TTC549 (cell line): ENCODE data around the gene PIP4K2A.

ENCODE experiments used
- FAIRE-seq: peaks from 2 replicates; lab custom pipeline; 2012; peaks lifted over from hg19 to GRCh38; lab: Jason Lieb, UNC

The PIP4K2A gene

DNA sequence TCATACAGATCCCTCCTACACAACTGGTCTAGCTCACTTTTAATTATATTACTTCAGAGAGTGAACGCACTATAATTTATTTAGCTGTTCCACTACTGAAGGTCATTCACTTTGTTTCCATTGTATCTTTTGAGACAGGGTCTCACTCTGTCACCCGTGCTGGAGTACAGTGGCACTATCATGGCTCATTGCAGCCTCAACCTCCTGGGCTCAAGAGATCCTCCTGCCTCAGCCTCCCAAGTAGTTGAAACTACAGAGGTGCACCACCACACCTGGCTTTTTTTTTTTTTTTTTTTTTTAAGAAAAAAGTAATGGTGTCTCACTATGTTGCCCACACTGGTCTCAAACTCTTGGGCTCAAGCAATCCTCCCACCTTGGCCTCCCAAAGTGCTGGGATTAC is 49.0 kb downstream of the PIP4K2A start:
- FAIRE-seq = no peak

GRCh38 chr10:22662733-22663330 is 51.5 kb downstream of the PIP4K2A start:
- no peak for FAIRE-seq

- no peak for FAIRE-seq
Measured at GRCh38 chr10:22659866-22660265, 54.5 kb downstream of the PIP4K2A start.

DNA sequence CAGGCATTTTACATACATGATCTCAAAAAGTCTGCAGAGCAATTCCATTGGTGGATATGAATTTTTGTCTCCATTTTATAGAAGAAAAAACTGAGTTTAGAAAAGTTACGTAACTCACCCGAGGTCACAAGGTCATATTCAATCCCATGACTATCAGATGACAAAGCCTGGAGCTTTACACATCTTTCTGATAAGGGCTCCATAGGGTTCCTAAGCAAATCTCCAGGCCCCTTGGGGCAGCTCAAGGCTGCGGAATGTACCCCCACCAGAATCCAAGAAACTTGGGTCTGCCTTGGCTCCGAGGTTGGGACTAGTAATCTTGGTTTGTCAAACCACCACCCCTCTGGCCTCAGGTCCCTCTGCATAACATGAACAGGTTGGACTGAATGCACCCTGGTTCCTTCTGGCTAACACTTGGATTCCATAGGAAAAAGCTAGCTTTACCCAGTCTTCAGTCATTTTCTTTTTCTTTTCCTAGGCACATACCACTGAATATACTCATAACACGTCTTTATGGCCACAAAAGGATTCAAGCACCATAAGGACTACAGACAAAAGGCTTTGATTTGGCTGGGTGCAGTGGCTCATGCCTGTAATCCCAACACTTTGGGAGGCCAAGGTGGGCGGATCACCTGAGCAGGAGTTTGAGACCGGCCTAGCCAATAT is 55.5 kb downstream of the PIP4K2A start:
- no peak for FAIRE-seq

DNA sequence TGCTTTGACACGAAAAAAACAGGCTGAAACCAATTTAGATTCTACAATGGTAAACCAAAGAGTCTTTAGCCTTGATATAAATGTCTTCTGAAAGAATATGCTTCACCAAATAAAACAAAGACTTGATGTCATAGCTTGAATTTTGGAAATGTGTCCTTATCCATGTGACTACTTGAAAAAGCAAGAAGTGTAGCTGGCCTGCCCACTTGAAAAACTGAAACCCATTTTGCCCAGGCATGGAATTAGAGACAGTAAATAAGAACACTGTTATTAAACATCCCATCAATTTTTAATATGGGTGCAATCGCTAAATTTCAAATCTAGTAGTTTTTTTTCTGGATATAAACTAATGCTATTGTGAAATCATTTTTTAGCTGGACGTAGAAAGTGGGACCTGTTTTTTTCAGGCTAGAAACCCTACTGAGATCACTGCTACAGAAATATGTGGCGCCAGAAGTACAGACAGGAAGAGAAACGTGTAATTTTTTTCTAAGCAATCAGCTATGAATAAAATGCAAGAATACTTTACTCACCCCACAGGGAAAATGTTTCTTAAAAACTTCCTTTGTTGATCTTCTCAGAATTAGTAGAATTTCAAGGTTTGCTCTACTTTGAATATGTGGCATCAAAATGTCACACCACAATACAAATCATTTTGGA is 56.7 kb downstream of the PIP4K2A start:
- no peak for FAIRE-seq

- FAIRE-seq = no peak
Measured at GRCh38 chr10:22657024-22657423, 57.4 kb downstream of the PIP4K2A start.

GRCh38 chr10:22656036-22656435 is 58.3 kb downstream of the PIP4K2A start:
- no peak for FAIRE-seq

DNA sequence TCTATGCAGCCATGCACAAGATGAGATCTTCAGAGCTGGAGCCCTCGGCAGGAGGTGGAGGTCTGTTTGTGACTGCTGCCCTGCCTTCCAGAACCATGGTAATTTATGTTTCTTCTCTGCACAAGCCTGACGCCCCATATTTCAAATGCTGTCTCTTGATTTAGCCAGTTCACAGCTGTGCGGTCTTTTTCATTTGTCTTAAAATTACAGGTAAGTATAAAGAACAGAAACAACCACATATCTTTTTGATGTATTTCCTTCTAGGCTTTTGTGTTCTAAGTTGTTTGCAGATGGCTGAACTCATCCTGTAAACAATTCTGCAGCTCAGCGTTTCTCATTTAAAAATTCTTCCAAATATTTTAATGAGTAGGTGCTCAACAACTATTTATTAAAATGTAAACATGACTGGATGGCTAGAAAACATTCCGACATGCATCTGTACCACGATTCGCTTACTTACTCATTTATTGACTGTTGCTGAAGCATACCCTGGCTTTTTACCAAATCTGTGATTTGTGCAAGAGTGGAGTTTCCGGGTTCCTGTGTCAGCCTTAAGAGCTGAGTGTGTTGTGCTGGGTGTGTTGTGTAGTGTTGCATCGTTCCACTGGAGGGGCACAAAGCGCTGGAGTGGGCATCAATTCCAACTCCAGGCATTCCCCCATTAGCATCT is 58.9 kb downstream of the PIP4K2A start:
- FAIRE-seq = no peak

GRCh38 chr10:22652988-22653481 is 61.3 kb downstream of the PIP4K2A start:
- no peak for FAIRE-seq

DNA sequence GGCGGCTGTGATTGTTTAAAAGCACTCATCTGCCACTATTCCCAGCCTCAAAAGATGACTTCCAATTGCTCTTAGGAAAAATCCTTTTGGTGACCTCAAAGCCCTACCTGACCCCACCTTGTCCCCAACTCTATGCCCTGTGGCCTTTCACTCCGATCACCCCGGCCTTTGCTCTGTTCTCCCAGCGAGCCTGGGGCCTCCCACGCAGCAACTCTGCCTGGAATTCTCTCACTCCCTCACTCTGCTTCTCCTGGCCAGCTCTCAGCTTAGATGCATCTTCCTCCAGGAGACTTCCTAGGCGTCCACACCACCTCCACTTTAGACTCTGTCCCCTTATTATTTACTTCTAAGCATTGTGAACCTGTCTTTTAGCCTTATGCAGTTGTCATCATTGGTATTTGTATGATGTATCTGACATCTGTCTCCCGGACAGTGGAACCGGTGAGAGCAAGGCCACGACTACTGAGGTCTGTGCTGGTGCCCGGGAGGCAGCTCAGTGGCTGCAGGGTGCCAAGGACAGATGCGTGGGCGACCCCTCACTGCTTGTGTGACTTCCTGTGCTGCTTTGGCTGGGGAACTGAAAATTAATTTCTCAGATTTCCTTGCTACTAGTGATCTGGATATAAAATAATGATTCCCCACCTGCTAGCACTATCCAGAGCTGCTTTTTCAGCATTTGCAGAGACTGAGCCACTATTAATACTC is 63.0 kb downstream of the PIP4K2A start:
- FAIRE-seq = no peak

GRCh38 chr10:22649994-22650393 is 64.4 kb downstream of the PIP4K2A start:
- no peak for FAIRE-seq

DNA sequence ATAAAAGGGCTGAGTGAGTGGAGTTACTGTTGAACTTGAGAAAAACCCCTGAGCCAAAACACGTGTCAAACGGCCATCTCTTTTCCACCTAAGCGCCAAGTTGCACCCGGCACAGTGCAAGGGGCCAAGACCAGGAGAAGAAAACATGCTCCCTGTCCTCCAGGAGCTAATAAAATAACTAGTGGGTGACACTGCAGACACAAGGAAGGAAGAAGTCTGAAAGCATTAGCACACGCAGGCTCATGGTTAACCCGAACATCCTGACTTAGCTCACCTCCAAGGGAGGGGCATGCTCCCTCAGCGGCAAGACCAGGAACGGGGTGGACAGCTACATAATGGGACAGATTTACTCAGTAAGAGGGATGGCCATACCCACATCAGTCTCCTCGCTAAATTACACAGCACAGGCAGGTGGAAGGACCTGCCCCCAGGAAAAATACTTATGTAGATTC is 65.0 kb downstream of the PIP4K2A start:
- no peak for FAIRE-seq

DNA sequence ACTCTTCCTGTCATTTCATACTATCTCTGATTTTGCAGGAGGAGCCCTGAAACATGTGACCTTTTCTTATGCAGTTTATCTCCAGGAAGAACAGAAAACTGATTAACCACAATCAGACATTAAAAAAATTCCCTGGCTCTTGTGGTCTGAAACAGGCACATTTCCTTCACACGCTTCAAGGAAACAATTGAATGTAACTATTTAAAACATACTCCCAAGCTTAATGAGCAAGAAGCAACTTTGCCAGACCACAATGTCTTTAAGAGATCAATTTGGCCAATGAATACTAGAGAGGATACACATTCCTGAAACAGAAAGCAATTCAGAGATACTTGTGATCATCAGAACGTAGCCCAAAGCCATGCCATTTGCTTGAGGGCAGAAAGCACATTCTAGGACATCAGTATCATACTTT is 65.8 kb downstream of the PIP4K2A start:
- FAIRE-seq = no peak

- no peak for FAIRE-seq
Measured at GRCh38 chr10:22647244-22647643, 67.1 kb downstream of the PIP4K2A start.

GRCh38 chr10:22646388-22646853 is 68.0 kb downstream of the PIP4K2A start:
- FAIRE-seq = no peak

DNA sequence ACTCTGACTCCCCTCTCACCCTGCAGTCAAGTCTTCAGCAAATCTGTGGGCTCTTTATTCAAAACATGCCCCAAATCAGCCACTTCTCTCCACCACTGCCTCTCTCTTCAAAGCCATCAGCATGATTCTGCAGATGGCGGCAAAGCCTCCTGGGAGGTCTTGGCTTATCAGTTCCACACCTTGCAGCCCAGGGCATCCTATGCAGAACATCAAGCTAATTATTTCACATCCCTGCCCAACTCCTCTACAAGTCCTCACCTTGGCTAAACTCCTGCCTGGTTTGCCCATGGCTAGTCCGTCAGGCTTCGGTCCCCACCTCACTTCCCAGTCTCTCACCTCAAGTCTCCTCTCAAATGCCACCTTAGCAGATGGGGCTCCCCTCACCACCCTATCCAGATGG is 70.2 kb downstream of the PIP4K2A start:
- FAIRE-seq = no peak

DNA sequence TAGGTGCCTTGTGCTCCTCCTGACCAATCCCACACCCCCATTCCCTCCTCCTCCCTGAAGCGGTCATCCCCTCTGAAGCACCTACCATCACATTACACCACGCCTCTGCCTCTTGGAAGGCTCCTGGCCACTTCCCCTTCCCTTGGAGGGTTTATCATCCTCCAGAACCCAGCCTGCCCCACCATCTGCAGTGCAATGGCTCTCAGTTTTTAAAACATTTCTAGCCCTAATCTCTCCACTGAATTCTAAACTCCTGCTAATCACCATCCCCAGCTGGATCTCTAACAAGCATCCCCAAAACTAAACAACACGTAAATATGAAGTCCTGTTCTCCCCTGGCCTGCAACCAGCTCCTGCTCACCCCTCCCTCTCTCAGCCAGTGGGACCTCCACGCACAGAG is 70.6 kb downstream of the PIP4K2A start:
- FAIRE-seq = no peak

- no peak for FAIRE-seq
Measured at GRCh38 chr10:22643116-22643515, 71.3 kb downstream of the PIP4K2A start.

- no peak for FAIRE-seq
Measured at GRCh38 chr10:22641743-22642142, 72.6 kb downstream of the PIP4K2A start.

GRCh38 chr10:22640359-22640758 is 74.0 kb downstream of the PIP4K2A start:
- FAIRE-seq = no peak

- no peak for FAIRE-seq
Measured at GRCh38 chr10:22638863-22639262, 75.5 kb downstream of the PIP4K2A start.

DNA sequence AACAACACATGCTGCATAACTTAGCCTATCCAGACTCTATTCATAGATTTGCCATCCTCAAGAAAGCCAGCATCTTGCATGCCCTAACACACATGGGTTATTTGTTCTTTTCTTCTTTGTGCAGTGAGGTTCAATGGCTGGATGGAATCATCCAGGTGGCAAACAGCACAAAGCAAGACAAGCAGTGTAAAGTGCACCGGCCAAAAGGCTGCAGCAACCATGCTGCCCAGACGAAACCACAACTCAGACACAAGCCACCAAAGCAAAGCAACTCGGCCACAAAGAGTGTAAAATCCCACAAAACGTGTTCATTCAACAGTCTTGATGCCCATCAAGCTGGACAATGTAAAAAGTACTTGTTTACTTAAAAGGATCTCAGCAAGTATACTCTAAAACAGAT is 76.9 kb downstream of the PIP4K2A start:
- FAIRE-seq = no peak
